WTC11 (cell line): ENCODE measurements around the gene AZIN2. TPM values are rescaled to one million over a fixed set of nuclear protein-coding genes. Genes with fewer than 3 reads are reported as not detected.
A peak's percentile ranks its signal among the peaks of the same experiment; 100 is the strongest.

ENCODE experiments used
- ATAC-seq: fragments of 200-7000 bp; cut with Tn5 transposase; 2 replicates; pipeline ENCODE4 v1.10.0; 2021; ENCODE audit warnings: mild to moderate bottlenecking, moderate library complexity
- CTCF ChIA-PET: fragments of 300-600 bp; sonication (Branson Sonifier 250); formaldehyde crosslinking; loops from one replicate; lab custom pipeline; 2021; ENCODE audit warnings: antibody characterized with exemption; lab: Charles Lee
- POLR2A ChIA-PET: fragments of 350-600 bp; sonication (Branson Sonifier 250); formaldehyde crosslinking; loops from one replicate; lab custom pipeline; 2021; ENCODE audit warnings: antibody characterized with exemption; lab: Charles Lee
- DNase-seq: peaks from one replicate; pipeline ENCODE4 v3.0.0; 2021; ENCODE audit warnings: low spot score
- H3K27ac Mint-ChIP-seq: 2 replicates; pipeline ENCODE4 v1.8.0; 2021; ENCODE audit warnings: mixed read lengths
- H3K27me3 Mint-ChIP-seq: 2 replicates; pipeline ENCODE4 v1.8.0; 2021; ENCODE audit warnings: low read depth, mild to moderate bottlenecking, moderate library complexity, mixed read lengths
- H3K36me3 Mint-ChIP-seq: 2 replicates; pipeline ENCODE4 v1.8.0; 2021; ENCODE audit warnings: mixed read lengths
- H3K4me1 Mint-ChIP-seq: 2 replicates; pipeline ENCODE4 v1.8.0; 2022; ENCODE audit warnings: mixed read lengths
- H3K4me3 Mint-ChIP-seq: 2 replicates; pipeline ENCODE4 v1.8.0; 2021; ENCODE audit warnings: mild to moderate bottlenecking, moderate library complexity, mixed read lengths
- H3K9me3 Mint-ChIP-seq: 2 replicates; pipeline ENCODE4 v1.8.0; 2021; ENCODE audit warnings: mixed read lengths
- AR ChIP-seq: fragments of 250-450 bp; sonication (Bioruptor Pico); IDR thresholded peaks from 2 replicates; pipeline ENCODE4 v1.9.0; 2021; ENCODE audit warnings: mild to moderate bottlenecking
- CDX4 ChIP-seq: fragments of 250-450 bp; sonication (Bioruptor Pico); IDR thresholded peaks from 2 replicates; pipeline ENCODE4 v1.9.0; 2021; ENCODE audit warnings: moderate library complexity, mild to moderate bottlenecking, inconsistent platforms, borderline replicate concordance
- CREM ChIP-seq: sonication (generic); formaldehyde crosslinking; IDR thresholded peaks from 2 replicates; pipeline ENCODE4 v1.8.1; 2022; ENCODE audit warnings: mild to moderate bottlenecking, missing genetic modification reagents, moderate library complexity
- CTCF ChIP-seq: fragments of 200-600 bp; IDR thresholded peaks from 2 replicates; pipeline ENCODE4 v1.8.0; 2022; ENCODE audit warnings: antibody characterized with exemption
- FOXP4 ChIP-seq: sonication (generic); formaldehyde crosslinking; IDR thresholded peaks from 2 replicates; pipeline ENCODE4 v1.8.0; 2022; ENCODE audit warnings: mild to moderate bottlenecking, missing genetic modification reagents
- NR1H2 ChIP-seq: sonication (generic); formaldehyde crosslinking; IDR thresholded peaks from 2 replicates; pipeline ENCODE4 v1.9.0; 2021; ENCODE audit warnings: mild to moderate bottlenecking, moderate library complexity, missing genetic modification reagents
- NR3C1 ChIP-seq: sonication (generic); formaldehyde crosslinking; conservative IDR thresholded peaks from 2 replicates; pipeline ENCODE4 v1.8.1; 2023; ENCODE audit warnings: low read depth, mild to moderate bottlenecking, missing genetic modification reagents
- OVOL2 ChIP-seq: fragments of 250-450 bp; sonication (Bioruptor Pico); IDR thresholded peaks from 2 replicates; pipeline ENCODE4 v1.9.0; 2021; ENCODE audit warnings: mild to moderate bottlenecking, borderline replicate concordance
- PRDM15 ChIP-seq: sonication (generic); formaldehyde crosslinking; IDR thresholded peaks from 2 replicates; pipeline ENCODE4 v1.8.0; 2022; ENCODE audit warnings: missing genetic modification reagents
- TEAD1 ChIP-seq: sonication (generic); formaldehyde crosslinking; IDR thresholded peaks from 2 replicates; pipeline ENCODE4 v1.8.0; 2022; ENCODE audit warnings: mild to moderate bottlenecking, missing genetic modification reagents
- TEAD4 ChIP-seq: sonication (generic); formaldehyde crosslinking; IDR thresholded peaks from 2 replicates; pipeline ENCODE4 v1.8.0; 2022; ENCODE audit warnings: mild to moderate bottlenecking, missing genetic modification reagents
- TP53 ChIP-seq: sonication (generic); formaldehyde crosslinking; IDR thresholded peaks from 2 replicates; pipeline ENCODE4 v1.8.1; 2023; ENCODE audit warnings: mild to moderate bottlenecking, missing genetic modification reagents
- USF2 ChIP-seq: sonication (generic); formaldehyde crosslinking; IDR thresholded peaks from 2 replicates; pipeline ENCODE4 v1.8.1; 2023; ENCODE audit warnings: mild to moderate bottlenecking, missing genetic modification reagents, moderate library complexity
- ZNF232 ChIP-seq: sonication (generic); formaldehyde crosslinking; IDR thresholded peaks from 2 replicates; pipeline ENCODE4 v1.8.0; 2022; ENCODE audit warnings: mild to moderate bottlenecking, missing genetic modification reagents
- ZNF263 ChIP-seq: sonication (generic); formaldehyde crosslinking; IDR thresholded peaks from 2 replicates; pipeline ENCODE4 v1.8.1; 2022; ENCODE audit warnings: low read depth, mild to moderate bottlenecking, moderate library complexity, missing genetic modification reagents
- ZNF423 ChIP-seq: fragments of 250-450 bp; sonication (Bioruptor Pico); IDR thresholded peaks from 2 replicates; pipeline ENCODE4 v2.1.2; 2022; ENCODE audit warnings: mild to moderate bottlenecking, moderate library complexity
- ZNF425 ChIP-seq: fragments of 250-450 bp; sonication (Bioruptor Pico); conservative IDR thresholded peaks from 2 replicates; pipeline ENCODE4 v1.9.0; 2021; ENCODE audit warnings: mild to moderate bottlenecking
- ZNF671 ChIP-seq: fragments of 250-450 bp; sonication (Bioruptor Pico); IDR thresholded peaks from 2 replicates; pipeline ENCODE4 v1.8.0; 2021; ENCODE audit warnings: mild to moderate bottlenecking
- total RNA-seq: library from RNA; stranded (reverse); gene quantifications from 3 replicates; pipeline ENCODE4 v1.2.3, GENCODE V29; 2021

The AZIN2 gene
- total RNA-seq, 1 experiment from 2014 or later, result 1.7 TPM

- Mint-ChIP-seq H3K27me3 (no peaks in the 10 kb centered on the region; the same call in 1 of the 2 replicates), H3K27ac (peak overlapping the region; percentile 23), H3K9me3 (no peaks in the 10 kb centered on the region), H3K4me1 (peaks cover 57% of the 10 kb centered on the region), H3K36me3 (no peaks in the 10 kb centered on the region), H3K4me3 (no peak overlapping the region)
- POLR2A ChIA-PET, result interaction anchor here (1.0 kb wide), 1 partner anchor 39 kb away, joined by 3 read pairs; no protein-coding TSS in a partner anchor
- CTCF ChIA-PET, result interaction anchor here (1.1 to 8.6 kb wide), 9 partner anchors 10 to 197 kb away, joined by 3 to 117 read pairs (median 12); partner anchors contain the start of gene TRIM62
- DNase-seq, result no peak
- no peak for ATAC-seq
- TF ChIP-seq ZNF425 (CRISPR knock-in tag) (no peak), FOXP4 (CRISPR knock-in tag) (0 out of 2 replicates have a peak, but pooled peaks have one; percentile 12)
These were observed 60.3 kb downstream of the AZIN2 start for GRCh38 chr1:33141216-33141615.

GRCh38 chr1:33141781-33142180, 60.8 kb downstream of the AZIN2 start:
- Mint-ChIP-seq H3K27me3 (no peaks in the 10 kb centered on the region; the same call in 1 of the 2 replicates), H3K4me3 (no peak overlapping the region), H3K27ac (no peak overlapping the region), H3K4me1 (peaks cover 57% of the 10 kb centered on the region), H3K9me3 (no peaks in the 10 kb centered on the region), H3K36me3 (peaks cover 5% of the 10 kb centered on the region)
- DNase-seq (no peak), ATAC-seq (no peak)
- POLR2A ChIA-PET, result no interaction called here
- TF ChIP-seq NR1H2 (no peak), TP53 (CRISPR knock-in tag) (no peak), CREM (no peak), ZNF263 (no peak), USF2 (CRISPR knock-in tag) (no peak), OVOL2 (CRISPR knock-in tag) (no peak), CTCF (no peak), NR3C1 (CRISPR knock-in tag) (no peak), CDX4 (CRISPR knock-in tag) (no peak), ZNF232 (CRISPR knock-in tag) (no peak), FOXP4 (CRISPR knock-in tag) (no peak), PRDM15 (no peak), ZNF671 (CRISPR knock-in tag) (no peak), ZNF423 (CRISPR knock-in tag) (no peak), TEAD1 (CRISPR knock-in tag) (no peak), AR (CRISPR knock-in tag) (no peak), TEAD4 (CRISPR knock-in tag) (no peak)
- CTCF ChIA-PET, result interaction anchor here (0.9 to 8.6 kb wide), 6 partner anchors 10 to 154 kb away, joined by 3 to 117 read pairs (median 28); partner anchors contain the start of gene TRIM62
